NT2/D1 (cell line): ENCODE measurements around the gene OCIAD2.

Source experiments
- SUZ12 ChIP-seq: IDR thresholded peaks from 2 replicates; pipeline ENCODE4 v1.6.1; 2011; ENCODE audit not compliant: insufficient read length, insufficient read depth; ENCODE audit errors: extremely low read depth
- ZNF274 ChIP-seq: IDR thresholded peaks from 2 replicates; pipeline ENCODE4 v1.6.1; 2011; ENCODE audit warnings: mild to moderate bottlenecking, low read depth, low read length

GRCh38 chr4:48909697-48910096 is 3.1 kb upstream of the OCIAD2 start:
- TF ChIP-seq SUZ12 = no peak
- no peak for TF ChIP-seq ZNF274
